ENCODE measurements around the gene NAXD.
A peak's percentile ranks its signal among the peaks of the same experiment; 100 is the strongest.
"Not testable (repeated sequence)": the region's sequence is repeated elsewhere in the genome, so short reads cannot be mapped to it uniquely, and the experiment has no call there.

Gene NAXD

DNA sequence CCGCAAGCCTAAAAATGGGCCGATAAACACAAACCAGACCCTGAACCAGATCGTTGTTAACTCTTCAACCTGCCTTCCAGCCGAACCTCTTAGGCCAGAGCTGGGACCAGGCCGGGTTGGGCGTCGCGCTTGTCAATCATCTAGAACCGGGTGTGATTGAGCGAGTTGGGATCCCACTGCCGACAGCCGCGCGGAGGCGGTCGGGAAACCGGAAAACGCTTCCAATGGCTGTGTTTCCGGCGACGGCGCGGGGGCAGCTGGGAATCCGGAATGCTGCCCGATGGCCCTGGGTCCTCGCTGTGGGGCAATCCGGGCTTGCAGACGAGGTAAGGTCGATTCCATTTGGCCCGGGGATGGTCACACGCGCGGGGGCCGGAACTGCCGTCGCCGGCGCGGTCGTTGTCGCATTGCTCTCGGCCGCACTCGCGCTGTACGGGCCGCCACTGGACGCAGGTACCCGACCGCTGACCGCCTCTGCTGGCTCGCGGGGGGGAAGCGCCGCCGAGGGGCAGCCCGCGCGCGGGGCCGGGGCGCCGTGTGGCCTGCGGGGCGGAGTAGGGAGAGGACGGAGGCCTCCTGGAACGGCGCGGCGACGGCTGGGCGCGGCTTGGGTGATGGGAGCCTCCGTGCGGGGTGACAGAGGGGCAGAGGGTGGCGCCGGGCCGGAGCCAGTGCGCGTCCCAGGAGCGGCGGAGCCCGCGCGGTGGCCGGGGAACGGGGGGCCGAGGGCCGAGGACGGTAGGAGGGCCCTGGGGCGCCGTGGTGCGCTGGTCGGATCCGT lies at the start of gene NAXD:
TSS of gene NAXD (plus strand) at position 224 of the 781 bp plus-strand sequence. CDS start at position 281, 57 bp downstream.
- peak; percentile 75 for DNase-seq (ENCODE audit: low read depth)

DNA sequence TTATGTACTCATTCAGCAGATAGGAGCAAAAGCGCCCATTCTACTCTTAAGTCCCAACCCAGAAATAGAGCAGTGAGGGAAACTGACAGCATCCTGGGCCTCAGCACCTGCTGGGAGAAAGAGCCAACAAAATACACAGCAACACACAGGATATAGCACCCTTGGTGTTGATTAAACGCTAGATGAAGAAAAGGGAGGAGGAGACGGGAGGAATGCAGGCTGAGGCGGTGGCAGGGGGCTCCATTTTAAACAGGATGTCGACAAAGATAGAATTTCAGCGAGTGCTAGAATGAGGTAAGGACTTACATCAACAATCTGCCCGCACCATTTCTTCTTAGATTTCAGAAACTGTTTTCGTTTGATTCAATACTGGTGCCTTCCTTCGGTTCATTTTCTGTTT lies 49.2 kb upstream of the NAXD start:
- no peak for DNase-seq (ENCODE audit: low read depth)

DNA sequence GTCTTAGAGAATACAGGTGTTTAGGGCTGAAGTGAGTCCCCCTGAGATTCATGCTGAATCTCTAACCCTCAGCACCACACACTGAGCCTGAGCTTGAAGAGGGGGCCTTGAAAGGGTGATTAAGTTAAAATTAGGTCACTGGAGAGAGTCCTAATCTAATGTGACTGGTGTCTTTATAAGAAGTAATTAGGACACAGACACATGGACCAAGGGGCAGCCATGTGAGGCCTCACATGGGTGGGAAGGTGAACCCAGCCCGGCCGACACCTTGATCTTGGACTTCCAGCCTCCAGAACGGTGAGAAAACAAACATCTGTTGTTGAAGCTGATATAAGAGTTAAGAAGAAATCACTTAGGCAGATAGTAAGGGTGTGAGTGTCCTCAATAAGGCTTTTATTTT lies 46.7 kb upstream of the NAXD start:
- no peak for DNase-seq (ENCODE audit: low read depth)

DNA sequence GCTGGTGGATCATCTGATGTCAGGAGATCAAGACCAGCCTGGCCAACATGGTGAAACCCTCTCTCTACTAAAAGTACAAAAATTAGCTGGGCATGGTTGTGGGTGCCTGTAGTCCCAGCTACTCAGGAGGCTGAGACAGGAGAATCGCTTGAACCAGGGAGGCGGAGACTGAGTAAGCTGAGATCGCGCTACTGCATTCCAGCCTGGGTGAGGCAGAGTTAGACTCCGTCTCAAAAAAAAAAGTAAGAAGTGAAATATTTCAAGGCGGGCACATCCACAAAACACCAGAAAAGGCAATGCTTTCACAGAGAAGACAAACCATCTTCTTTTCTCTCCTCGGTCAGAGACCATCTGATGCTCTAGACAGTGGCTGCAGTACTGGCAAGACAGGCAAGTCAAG lies 45.4 kb upstream of the NAXD start:
- not testable (repeated sequence) for DNase-seq (ENCODE audit: low read depth)

DNA sequence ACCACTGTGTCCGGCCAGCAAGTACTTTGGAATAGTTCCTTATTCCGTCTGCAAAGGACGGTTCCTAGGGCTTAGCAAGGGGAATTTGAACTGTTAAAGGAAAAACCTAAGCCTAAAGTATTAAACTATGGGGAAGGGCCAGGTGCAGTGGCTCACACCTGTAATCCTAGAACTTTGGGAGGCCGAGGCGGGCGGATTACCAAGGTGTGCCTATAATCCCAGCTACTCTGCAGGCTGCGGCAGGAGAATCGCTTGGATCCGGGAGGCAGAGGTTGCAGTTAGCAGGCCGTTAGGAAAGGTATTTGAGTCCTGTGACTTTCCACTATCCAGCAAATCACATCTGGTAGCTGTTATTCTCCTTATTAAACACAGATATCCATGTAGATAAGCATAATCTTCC lies 44.5 kb upstream of the NAXD start:
- no peak for DNase-seq (ENCODE audit: low read depth)

DNA sequence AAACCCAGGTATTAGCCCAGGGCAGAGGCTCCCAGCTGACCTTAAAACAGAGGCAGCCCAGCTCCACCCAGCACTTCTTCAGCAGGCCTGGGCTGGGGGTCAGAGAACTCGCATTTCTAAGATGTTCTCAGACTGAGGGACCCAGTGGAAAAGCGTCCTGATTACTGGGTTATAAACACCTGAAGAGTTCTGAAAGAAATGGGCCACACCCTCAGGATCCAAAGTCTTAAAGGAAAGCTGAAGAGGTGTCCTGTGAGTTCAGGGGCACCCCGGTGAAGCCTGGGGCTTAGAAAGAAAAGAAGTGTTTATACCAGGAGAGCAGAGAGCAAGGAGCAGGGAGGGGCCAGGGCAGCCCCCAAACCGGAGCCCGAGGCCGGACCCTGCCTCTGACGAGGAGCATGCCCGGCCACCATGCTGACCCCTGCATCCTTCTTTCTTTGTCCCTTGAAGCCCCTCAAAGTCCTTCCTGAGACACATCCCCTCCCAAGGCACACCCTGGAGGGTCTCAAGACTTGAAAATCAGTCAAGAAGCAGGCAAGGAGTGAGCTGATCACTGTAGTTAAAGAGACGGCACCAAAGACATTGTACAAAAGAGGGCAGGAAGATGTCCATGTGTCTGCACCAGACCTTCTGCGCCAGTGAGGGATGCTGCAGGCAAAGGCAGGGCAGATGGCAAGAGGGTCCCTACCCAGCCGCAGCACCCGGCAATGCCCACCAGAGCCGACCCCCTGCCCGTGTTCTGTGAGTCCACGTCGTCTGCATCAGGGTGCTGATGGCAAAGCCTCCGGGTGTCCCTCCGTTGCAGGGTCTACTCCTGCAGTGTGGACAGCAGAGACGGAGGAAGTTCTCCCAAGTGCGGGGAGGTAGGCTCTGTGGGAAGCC lies 43.2 kb upstream of the NAXD start:
- no peak for DNase-seq (ENCODE audit: low read depth)

DNA sequence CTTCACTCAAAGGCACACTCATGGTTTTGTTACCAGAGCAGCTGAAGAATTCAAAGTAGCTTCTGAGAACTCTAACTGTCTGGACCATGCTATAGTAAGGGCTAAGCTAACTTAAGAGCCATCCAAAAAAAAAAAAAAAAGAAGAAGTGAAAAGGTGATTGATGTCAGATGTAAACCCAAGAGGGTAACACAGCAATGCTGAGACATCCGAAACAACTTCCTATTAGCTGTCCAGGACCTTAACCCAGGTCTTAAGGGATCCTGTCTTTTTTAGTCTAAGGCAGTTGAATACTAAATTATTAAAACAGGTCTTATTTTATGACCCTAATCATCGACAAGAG lies 42.6 kb upstream of the NAXD start:
- no peak for DNase-seq (ENCODE audit: low read depth)

DNA sequence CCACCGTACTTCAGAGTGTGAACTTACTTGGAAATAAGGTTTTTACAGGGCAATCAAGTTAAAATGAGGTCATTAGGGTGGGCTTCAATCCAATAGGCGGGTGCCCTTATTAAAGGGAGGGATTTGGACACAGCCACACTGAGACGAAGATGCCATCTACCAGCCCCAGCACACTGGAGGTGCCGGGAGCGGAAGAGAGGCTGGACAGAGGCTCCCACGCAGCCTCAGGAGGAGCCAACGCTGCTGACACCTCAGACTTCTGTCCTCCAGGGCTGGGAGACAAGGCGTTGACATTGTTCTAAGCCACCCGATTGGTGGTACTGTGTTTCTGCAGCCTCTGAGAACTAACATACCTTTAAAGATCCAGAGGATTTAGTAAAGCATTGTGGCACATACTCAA lies 41.2 kb upstream of the NAXD start:
- DNase-seq (ENCODE audit: low read depth) = no peak

DNA sequence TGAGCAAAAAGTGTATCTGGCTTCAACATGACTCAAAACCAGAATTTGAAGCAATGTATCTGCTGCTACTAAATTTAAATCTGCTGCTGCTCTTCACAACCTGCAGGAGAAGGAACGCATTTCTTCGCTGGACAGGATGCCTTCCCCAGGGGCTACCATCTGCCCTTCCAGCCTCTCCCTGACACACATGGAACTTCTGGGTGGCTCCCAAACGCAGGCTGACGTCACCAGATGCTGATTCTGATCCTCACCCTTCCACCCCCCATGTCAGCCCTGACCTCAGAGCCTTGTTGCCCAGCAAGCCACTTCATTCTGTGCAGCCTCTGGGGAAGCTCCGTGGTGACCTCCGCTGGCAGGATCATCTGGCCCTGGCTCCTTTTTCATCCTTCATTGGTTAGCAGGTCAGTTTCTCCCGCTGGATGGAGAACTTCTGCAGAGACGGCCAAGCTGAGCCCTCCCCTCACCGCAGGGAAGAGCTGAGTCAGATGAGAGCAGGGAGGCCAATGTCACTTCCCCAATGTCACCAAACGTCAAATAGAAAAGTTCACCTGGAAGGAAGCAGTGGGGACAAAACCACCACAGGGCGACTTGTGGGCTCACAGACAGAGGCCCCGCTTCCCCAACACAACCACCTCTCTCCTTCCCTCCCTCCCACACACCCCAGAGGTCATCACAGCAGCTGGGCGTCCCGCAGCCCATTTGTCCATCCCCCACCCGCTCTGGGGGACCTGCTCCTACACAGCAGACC lies 39.8 kb upstream of the NAXD start:
- DNase-seq (ENCODE audit: low read depth) = no peak

DNA sequence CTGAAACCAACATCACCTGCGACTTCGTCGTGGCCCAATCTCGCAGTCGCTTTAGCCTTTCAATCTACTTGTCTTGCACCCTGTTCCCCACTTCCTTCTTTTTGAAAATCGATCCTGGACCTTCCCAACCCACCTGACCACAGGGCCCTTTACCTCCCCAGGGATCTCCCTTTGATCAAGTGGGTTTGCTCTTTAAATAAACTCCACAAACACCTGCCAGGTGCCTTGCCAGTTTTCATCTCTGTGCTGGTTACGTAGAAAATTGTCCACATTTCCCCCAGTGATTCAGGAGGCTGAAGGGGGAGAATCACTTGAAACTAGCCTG lies 39.3 kb upstream of the NAXD start:
- no peak for DNase-seq (ENCODE audit: low read depth)

DNA sequence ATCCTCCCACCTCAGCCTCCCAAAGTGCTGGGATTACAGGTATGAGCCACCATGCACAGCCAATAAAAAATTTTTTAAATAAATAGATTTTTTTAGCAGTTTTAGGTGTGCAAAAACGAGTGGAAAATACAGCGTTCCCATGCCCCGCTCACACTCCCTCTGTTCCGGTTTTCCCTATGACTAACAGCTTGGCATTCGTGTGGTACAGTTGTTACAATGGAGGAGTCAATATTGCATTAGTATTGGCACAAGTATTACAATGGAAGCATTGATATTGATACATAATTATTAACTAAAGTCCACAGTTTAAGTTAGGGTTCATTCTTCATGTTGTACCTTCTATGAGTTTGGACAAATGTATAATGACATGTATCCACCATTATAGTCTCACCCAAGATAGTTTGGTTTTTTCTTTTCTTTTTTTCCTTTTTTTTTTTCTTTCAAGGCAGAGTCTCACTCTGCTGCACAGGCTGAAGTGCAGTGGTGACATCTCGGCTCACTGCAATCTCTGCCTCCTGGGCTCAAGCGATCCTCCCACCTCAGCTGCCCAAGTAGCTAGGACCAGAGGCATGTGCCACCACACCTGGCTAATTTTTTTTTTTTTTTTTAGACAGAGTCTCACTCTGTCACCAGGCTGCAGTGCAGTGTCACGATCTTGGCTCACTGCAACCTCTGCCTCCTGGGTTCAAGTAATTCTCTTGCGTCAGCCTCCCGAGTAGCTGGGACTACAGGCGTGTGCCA lies 38.4 kb upstream of the NAXD start:
- DNase-seq (ENCODE audit: low read depth) = no peak

DNA sequence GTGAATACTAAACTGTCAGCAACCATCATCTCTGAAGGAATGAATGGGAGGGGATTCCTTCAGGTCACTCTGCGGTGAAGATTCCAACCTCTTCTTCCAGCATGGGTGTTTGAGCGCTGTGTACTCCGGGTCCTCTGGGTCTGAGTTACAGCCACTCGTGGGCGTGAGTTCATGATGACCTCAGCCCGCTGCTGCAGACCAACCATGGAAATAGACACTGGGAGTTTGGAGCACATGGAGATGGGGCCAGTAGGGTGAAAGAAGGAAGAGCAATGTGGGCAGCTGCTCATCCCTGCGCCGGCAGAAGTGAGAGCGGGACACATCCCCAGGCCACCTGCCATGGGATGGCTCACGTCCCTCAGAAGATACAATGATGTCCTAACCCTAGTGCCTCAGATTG lies 37.0 kb upstream of the NAXD start:
- no peak for DNase-seq (ENCODE audit: low read depth)

DNA sequence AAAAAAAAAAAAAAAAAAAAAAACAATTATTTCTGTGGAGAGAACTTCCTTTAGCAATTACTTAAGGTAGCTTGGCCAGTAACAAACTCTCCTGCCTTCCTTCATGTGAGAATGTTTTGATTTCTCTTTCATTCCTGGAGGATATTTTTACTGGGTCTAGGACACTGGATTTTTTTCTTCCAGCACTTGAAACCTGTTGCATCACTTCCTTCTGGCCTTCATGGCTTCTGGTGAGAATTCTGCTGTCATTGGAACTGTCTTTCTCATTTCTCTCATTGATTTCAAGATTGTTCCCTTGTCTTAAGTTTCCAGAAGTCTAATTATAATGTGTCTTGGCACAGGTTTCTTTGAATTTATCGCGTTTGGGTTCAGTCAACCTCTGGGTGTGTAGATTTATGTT lies 34.5 kb upstream of the NAXD start:
- DNase-seq (ENCODE audit: low read depth) = no peak

DNA sequence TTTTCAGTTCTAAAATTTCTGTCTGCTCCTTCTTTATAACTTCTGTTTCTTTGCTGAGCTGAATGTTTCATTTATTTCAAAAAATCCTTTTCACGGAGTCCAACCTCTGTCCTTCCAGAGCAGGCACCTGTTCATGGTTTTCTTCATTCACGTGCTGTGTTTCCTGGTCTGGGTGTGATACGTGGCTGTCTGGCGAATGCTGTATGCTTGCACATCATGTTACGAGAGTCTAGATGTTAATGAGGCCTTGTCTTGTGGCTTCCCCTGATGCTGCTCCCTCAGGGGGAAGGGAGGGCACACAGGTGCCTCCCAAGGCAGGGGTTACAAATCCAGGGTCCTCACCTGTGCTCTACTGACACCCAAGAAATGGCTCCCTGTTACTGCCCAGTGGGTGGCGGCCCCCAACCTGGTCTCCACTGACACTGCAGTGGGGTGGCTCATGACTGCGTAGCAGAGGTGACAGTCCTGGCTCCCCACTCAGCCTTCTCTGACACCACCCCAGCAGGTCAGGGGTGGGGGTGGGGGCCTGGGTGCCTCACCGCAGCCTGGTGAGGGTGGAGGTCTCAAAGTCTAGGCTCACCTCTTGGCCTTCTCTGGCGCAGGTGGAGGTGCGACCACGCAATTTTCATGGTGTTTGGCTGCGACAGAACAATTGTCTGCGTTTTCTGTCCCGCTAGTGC lies 33.7 kb upstream of the NAXD start:
- DNase-seq (ENCODE audit: low read depth) = no peak

DNA sequence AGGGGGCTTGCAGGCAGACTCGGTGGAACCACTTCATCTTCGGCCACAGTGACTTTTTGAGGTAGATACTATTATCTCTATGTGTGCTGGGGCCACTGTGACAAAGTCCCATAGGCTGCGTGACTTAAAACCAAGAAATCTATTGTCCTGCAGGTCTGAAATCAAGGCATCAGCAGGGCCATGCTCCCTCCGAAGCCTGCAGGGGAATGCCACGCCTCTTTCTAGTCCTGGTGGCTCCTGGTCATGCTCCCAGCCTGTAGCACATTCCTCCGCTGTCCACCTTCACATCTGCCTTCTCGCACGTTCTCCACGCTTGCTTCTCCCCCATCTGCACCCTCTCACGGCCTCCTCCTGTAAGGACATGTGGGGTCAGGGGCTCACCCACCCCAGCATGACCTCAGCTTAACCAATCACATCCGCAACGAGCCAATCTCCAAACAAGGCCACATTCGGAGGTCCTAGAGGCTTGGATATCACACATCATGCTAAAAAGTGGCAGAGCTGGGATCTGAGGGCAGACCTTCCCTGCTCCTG lies 32.9 kb upstream of the NAXD start:
- no peak for DNase-seq (ENCODE audit: low read depth)

DNA sequence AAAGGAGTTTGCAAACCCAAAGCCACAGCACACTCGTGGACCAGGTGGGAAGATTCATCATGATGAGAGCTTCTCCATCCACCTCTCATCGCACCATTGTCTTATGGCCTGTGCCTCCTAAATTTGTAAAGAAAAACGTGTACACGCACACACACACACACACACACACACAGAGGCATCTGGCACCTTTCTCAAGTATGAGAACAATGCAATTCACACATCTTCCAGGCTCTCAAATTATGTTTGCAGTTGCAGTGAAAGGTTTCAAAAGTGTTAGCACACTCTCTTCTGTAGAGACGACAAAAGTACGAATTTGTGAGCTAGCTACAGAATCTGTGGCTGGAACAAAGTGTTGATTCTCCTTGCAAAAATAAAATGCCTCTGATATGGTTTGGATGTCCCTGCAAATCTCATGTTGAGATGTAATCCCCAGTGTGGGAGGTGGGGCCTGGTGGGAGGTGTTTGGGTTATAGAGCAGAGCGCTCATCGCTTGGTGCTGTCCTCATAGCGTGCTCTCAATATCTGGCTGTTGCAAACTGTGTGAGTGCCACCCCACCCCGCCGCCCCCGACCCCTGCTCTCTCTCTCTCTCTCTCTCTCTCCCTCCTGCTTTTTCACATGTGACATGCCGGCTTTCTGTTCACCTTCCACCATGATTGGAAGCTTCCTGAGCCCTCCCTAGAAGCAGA lies 32.0 kb upstream of the NAXD start:
- no peak for DNase-seq (ENCODE audit: low read depth)

DNA sequence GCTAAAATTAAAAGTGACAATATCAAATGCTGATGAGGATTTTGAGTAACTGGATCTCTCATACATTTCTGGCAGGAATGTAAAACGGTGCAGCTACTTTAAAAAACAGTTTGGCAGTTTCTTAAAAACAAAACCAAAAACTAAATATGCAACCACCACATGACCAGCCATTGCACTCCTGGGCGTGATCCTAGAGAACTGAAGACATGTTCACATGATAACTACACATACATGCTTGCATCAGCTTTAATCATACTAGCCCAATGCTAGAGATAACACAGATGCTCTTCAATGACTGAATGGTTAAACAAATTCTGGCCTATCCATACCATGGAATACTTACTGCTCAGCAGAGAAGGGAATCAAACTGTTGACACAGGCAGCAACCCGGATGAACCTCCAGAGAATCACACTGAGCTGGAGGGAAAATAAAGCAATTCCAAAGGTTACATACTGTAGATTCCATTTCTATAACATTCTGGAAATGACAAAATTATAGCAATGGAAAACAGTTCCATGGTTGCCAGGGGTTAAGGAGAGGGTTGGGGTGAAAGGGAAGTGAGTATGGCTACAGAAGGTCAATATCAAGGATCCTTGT lies 25.5 kb upstream of the NAXD start:
- no peak for DNase-seq (ENCODE audit: low read depth)

DNA sequence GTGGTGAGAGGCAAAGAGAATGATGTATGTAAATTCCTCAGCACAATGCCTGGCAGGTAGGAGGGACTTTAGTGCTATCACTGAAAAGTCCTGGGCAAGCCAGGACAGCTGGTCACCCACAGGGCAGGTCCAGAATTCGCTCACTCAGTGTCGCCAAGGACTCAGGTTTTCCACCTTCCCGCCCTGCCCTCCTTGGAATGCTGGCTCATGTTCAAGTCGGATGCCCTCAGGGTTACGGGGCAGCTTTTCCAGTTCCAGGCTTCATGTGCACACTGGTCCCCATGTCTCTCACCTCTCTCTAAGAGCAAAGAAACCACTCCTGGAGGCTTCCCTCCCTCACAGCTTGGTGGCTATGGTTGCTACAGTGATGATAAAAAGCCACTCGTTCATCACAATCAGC lies 24.8 kb upstream of the NAXD start:
- DNase-seq (ENCODE audit: low read depth) = no peak

DNA sequence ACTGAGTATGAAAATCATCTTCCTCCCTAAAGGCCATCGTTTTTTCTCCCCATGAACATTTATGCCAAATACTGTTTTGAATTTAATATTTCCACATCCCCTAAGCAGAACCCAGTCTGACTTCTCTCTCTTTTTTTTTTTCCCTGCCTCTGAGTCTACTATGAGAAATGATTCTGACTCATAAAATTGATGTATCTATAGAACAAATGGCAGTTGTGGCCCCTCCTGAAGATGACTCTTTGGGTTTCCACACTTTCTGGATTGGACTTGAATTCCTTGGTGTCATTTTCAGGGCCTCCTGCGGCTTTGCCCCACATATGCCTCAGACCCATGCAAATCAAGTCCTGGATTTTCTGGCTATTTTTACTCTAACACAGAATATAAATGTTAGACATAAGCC lies 22.7 kb upstream of the NAXD start:
- DNase-seq (ENCODE audit: low read depth) = no peak

DNA sequence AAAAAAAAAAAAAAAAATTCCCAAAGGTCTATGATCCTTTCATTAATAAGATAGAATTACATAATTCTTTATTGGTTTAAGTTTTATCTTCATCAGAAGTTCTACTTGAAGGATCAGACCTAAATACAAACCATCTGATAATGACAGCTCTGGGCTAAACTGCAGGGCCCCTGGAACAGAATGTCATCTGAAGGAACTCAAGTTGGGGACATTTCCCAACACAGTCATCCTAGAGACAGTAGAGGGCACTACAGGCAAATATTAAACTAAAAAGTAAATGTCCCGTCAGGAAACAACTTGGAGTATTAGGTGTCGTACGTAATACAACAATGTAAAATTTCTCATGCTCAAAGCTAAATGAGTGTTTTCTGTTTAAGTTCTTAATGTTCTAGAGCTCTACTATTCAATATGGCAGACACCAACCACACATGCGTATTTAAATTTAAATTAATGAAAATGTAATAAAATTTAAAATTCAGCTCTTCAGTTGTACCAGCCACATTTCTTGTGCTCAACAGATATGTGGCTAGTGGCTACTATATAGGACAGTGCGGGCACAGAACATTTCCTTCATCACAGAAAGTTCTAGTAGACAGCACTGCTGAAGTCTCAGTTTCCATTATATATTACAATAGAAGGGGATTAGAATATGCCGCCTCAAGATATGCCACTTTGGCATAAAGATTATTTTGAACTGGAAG lies 21.8 kb upstream of the NAXD start:
- no peak for DNase-seq (ENCODE audit: low read depth)

Measured in stimulated activated CD8-positive, alpha-beta memory T cell treated with anti-CD3 and anti-CD28 coated beads, Interleukin-4, amount 100 ng/mL, for 24 hours (primary cell).